ENCODE data around the gene DSG2.

- TF ChIP-seq POLR2AphosphoS5 (IDR thresholded peaks at IDR 0.05; ENCODE audit: low read depth, low read length): no peak
- TF ChIP-seq, protein P1, sequence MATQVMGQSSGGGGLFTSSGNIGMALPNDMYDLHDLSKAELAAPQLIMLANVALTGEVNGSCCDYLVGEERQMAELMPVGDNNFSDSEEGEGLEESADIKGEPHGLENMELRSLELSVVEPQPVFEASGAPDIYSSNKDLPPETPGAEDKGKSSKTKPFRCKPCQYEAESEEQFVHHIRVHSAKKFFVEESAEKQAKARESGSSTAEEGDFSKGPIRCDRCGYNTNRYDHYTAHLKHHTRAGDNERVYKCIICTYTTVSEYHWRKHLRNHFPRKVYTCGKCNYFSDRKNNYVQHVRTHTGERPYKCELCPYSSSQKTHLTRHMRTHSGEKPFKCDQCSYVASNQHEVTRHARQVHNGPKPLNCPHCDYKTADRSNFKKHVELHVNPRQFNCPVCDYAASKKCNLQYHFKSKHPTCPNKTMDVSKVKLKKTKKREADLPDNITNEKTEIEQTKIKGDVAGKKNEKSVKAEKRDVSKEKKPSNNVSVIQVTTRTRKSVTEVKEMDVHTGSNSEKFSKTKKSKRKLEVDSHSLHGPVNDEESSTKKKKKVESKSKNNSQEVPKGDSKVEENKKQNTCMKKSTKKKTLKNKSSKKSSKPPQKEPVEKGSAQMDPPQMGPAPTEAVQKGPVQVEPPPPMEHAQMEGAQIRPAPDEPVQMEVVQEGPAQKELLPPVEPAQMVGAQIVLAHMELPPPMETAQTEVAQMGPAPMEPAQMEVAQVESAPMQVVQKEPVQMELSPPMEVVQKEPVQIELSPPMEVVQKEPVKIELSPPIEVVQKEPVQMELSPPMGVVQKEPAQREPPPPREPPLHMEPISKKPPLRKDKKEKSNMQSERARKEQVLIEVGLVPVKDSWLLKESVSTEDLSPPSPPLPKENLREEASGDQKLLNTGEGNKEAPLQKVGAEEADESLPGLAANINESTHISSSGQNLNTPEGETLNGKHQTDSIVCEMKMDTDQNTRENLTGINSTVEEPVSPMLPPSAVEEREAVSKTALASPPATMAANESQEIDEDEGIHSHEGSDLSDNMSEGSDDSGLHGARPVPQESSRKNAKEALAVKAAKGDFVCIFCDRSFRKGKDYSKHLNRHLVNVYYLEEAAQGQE (IDR thresholded peaks at IDR 0.05; ENCODE audit: insufficient read depth in 1 of 2, low read depth in 2 of 2, low read length in 2 of 2): no peak
- TF ChIP-seq TAF1 (IDR thresholded peaks at IDR 0.05; ENCODE audit: borderline replicate concordance, insufficient read depth, low read length): no peak
Measured at GRCh38 chr18:31478688-31479087, 19.3 kb upstream of the DSG2 start.
